ENCODE data around the gene DNASE1L1.

DNASE1L1 gene, protein sequence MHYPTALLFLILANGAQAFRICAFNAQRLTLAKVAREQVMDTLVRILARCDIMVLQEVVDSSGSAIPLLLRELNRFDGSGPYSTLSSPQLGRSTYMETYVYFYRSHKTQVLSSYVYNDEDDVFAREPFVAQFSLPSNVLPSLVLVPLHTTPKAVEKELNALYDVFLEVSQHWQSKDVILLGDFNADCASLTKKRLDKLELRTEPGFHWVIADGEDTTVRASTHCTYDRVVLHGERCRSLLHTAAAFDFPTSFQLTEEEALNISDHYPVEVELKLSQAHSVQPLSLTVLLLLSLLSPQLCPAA

DNA sequence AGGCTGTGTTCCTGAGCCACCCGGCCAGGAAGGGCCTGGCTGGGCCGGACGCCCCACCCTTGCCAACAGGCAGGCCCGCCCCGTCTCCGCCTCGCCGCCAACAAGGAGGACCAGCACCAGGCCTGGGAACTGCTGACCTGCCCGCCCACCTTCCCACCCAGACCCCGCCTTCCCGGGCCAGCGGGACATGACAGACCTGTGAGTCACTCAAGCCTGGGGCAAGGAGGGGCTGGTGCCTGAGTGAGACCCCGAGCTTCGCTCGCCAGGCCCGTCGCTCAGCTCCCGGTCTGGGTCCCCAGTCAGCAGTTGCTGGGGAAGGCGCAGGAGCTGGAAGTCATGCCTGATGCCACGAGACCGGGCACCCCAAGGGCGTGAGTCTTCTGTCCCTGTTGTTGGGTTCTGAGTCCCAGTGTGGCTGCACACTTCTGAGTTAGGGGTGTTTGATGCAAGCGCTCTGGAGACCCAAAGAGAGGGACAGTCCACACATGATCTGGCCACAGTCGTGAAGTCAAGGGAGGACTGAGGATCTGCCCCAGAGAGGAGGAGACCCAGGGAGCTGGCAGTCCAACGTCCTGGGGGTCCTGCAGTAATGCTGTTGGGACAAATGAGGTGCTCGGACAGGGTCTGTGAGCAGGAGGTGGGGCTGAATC is at the start of gene DNASE1L1:
DNASE1L1 (minus strand) TSS at position 33 of the 650 bp plus-strand sequence. CDS start 3,686 bp downstream, outside the sequence.
- no peak for DNase-seq

- DNase-seq: no peak
Measured at GRCh38 chrX:154458116-154458953, 49.3 kb upstream of the DNASE1L1 start, which contains the start of gene PLXNA3. Gene PLXNA3, plus strand, starts transcription at chrX:154458281. Its CDS starts 1,903 bp downstream, at chrX:154460184.

DNA sequence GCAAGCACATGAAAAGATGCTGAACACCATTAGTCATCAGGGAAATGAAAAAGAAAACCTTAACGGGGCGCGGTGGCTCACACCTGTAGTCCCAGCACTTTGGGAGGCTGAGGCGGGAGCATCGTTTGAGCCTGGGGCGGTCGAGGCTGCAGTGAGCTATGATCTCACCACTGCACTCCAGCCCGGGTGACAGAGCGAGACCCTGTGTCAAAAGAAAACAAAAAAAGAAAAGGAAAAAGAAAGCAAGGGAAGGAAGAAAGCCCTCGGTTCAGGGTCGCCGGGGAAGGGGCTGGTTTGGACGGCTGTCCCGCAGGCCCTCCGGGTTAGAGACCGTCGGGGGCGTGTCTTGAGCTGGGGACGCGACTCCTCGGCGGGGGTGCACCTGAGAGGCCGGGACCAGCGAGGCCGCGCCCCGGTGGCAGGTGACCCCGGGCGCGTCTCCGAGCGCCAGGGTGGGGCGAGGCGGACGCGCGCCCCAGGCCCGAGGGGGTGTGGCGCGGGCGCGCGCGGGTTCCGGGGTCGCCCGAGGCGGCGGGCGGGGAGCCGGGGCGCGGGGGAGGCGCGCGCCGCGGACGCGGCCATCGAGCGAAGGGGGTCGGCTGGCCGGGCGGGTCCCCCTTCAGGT is 48.5 kb upstream of the DNASE1L1 start:
- DNase-seq: peak; percentile 52

DNA sequence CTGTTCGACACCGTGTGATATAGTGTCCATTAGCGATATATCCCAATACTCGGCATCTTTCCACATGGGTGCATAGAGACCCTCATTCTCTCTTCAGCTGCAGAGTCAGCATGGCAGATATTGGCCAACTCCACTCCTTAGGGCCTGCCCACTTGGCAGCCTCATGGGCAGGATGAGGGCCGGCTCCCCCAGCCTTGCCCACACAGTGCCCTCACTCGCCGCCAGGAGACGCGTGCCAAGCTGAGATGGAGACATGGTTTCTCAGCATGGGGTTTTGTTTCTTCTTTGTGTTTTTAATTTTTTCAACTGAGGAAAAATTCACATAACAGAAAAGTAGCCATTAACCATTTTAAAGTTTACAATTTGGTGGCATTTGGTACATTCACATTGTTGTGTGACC is 43.8 kb upstream of the DNASE1L1 start:
- no peak for DNase-seq

GRCh38 chrX:154450312-154450711 is 41.3 kb upstream of the DNASE1L1 start:
- DNase-seq: no peak

GRCh38 chrX:154449618-154450017 is 40.6 kb upstream of the DNASE1L1 start:
- DNase-seq: no peak

GRCh38 chrX:154448484-154448883 is 39.4 kb upstream of the DNASE1L1 start:
- DNase-seq: no peak

DNA sequence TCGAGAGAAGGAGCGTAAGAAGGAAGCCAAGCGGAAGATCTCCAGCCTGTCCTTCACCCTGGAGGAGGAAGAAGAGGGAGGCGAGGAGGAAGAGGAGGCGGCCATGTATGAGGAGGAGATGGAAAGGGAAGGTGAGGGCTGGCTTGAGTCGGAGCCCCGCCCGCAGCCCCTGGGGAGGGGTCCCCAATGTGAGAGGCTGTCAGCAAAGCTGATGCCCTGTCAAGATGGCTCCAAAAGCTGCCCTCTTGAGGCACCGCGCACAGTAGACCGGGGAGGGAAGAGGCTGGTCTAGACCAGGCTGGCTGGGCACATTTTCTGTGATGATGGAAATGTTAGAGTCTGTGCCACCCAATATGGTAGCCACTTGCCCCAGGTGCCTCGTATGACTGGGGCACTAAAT is 37.4 kb upstream of the DNASE1L1 start:
- no peak for DNase-seq

- no peak for DNase-seq
Measured at GRCh38 chrX:154445776-154446175, 36.7 kb upstream of the DNASE1L1 start.

- no peak for DNase-seq
Measured at GRCh38 chrX:154444755-154445246, 35.7 kb upstream of the DNASE1L1 start.

DNA sequence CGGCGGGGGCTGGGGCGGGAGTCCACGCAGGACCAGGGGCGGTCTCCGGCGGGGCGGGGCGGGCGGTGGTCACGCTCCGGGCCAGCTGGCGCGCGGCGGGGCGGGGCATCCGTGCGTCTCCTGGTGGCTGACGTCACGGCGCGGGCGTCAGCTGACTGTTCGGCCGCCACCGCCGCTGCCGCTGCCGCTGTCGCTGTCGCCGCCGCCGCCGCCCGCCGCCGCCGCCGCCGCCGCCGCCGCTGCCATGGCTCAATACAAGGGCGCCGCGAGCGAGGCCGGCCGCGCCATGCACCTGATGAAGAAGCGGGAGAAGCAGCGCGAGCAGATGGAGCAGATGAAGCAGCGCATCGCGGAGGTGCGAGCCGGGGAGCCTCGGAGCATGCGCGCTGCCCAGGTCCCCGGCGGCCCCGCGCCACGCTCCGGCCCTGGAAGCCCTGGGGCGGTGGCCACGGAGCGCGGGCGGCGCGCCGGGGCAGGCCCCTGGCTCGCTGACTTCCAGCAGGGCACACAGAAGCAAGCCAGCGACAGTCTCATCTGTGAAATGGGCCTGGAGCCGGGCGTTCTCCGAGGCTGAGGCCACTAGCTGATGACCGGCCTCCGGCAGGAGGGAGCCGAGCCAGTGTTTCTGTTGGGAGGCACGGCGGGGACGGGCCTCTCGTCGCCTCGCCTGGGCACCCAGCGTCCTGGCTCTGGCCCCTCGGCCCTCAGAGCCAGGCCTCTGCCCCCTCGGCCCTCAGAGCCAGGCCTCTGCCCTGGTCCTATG is 35.1 kb upstream of the DNASE1L1 start, which contains the start of gene FAM50A:
FAM50A (plus strand) TSS at position 150 of the 763 bp plus-strand sequence; CDS start at position 245, 95 bp downstream.
- DNase-seq: peak; percentile 57

DNA sequence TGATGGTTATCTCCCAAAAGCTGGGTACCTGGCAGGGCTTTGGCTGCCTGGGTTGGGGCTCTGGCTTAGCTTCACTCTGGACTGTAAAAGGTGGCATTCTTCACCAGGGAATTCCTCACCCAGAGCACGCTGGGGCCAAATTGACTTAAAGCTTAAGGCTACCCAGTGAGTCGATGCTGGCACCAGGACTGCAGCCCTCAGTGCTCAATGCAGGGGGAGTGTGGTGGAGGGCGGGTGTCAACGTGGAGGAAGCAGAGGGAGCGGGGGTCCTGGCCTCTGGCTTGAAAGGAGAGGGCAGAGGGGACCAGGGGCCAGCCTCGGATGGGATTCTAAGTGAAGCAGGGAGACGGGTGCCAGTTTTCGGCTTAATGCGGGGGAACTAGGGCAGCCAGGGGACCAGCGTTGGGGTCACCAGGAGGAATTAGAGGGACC is 34.4 kb upstream of the DNASE1L1 start:
- DNase-seq: no peak

DNA sequence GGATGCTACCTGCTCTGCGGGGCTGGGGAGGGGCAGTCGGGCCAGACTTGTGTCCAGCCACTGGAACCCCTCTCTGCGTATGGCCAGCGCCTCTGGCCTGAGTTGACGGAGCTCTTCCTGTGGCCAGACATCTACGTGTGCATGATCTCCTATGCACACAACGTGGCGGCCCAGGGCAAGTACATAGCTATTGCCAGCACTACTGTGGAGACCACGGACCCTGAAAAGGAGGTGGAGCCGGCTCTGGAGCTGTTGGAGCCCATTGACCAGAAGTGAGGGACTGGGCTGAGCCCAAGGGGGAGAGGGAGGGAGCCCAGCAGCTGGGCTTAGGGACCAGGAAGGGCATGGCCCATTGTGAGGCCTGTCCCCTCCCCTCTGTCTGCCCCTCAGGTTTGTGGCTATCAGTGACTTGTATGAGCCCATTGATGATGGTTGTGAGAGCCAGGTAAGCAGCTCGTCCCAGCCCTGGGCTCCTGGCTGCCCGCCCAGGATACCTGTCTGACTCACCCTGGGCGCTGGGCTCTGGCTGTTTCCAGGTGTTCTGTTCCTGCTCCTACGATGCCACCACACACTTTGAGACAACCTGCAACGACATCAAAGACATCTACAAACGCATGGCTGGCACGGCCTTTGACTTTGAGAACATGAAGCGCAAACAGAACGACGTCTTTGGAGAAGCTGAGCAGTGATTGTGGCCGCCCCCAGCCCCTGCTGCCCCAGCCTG is 33.1 kb upstream of the DNASE1L1 start:
- no peak for DNase-seq

GRCh38 chrX:154441564-154441963 is 32.5 kb upstream of the DNASE1L1 start:
- no peak for DNase-seq

DNA sequence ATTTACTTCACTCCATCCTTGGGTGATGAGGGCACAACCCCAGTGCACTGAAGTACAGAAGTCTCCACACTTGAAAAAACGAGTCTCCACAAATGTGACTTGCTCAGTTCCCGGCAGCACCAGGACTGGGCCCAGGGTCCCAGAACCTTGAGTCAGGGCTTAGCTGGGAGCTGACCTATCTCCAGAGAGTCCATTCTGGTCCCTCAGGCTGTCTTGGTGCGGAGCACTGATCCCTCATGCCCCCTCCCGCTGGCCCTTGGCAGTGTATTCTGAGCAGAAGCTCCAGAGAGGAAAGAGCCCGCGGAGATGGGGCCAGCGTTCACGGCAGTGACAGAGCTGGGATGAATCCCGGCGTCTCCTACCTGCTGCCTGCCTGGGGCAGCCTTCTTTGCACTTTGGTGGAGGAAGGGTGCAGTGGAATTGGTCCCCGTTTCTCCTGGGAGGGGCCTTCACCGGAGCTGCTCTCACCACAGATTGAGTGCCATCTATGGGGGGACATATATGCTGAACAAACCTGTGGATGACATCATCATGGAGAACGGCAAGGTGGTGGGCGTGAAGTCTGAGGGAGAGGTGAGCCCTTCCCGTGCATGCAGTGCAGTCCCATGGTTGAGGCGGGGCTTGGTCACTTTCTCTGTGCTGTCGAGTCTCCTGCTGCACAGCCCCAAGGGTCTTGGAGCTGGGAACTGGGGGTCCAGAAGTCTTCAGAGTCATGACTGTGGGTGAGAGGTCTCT is 31.7 kb upstream of the DNASE1L1 start:
- DNase-seq: no peak

GRCh38 chrX:154439841-154440240 is 30.8 kb upstream of the DNASE1L1 start:
- no peak for DNase-seq

- no peak for DNase-seq
Measured at GRCh38 chrX:154437971-154438893, 29.2 kb upstream of the DNASE1L1 start.

GRCh38 chrX:154436983-154437752 is 28.1 kb upstream of the DNASE1L1 start, which contains the start of gene GDI1:
Gene GDI1, plus strand, starts transcription at chrX:154437154. Its CDS starts 101 bp downstream, at chrX:154437255.
- peak; percentile 49 for DNase-seq

All from NCI-H510A (cell line).